Measurements from ENCODE around the gene BPTF.
A peak's percentile ranks its signal among the peaks of the same experiment; 100 is the strongest.

The BPTF gene

DNA sequence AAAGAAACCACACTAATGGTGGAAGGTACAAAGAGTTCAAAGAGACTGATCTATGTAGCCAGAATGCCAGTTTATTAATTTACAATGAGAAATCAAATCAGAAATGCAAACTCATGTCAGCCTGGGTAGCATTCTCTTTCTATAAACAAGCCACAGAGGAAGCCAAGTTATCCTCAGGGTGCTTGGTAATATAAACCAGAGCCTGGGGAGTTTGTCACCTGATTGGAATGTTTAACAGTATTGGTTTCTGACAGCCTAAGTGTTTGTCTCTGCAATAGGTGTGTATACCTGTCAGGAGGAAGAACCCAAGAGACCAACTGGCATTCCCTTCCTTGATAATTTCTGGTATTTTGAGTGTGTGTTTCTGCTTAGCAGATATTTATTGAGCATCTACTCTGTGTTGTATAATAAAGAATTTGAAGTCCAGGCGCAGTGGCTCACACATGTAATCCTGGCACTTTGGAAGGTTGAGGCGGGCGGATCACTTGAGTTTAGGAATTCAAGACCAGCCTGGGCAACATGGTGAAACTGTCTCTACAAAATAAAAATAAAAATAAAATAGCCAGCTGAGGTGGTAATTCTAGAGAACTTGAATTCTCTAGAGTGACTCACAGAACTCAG lies 174.1 kb downstream of the BPTF start:
- H3K4me3 ChIP-seq (ENCODE audit: low read length in 2 of 2): no peak overlapping the region
- H2BK5ac ChIP-seq (ENCODE audit: low read length): no peak overlapping the region
- H3K9ac ChIP-seq (ENCODE audit: low read depth, low read length, poor library complexity): no peak overlapping the region
- no peak overlapping the region for H2BK12ac ChIP-seq (ENCODE audit: low read length)
- no peak overlapping the region for H4K8ac ChIP-seq (ENCODE audit: low read depth, low read length)
- peaks cover 7 to 12% of the 10 kb centered on the region in 2 donors for H3K4me1 ChIP-seq (ENCODE audit: control insufficient read depth in 2 of 2, insufficient read depth in 1 of 2, low read depth in 1 of 2, low read length in 2 of 2)
- no peak overlapping the region for H3K4me2 ChIP-seq (ENCODE audit: insufficient read depth, low read length, poor library complexity, severe bottlenecking)
- H3K79me1 ChIP-seq (ENCODE audit: low read depth, low read length): no peaks in the 10 kb centered on the region
- no peak for DNase-seq (ENCODE audit: low spot score)
- no peaks in the 10 kb centered on the region for H3K9me3 ChIP-seq (replicated peaks in 1 of 2; ENCODE audit: control insufficient read depth in 2 of 2, insufficient read depth in 1 of 2, low read depth in 1 of 2, low read length in 2 of 2)
- H3K18ac ChIP-seq (ENCODE audit: low read length): no peak overlapping the region
- H3K14ac ChIP-seq (ENCODE audit: low read length): no peak overlapping the region
- WGBS, 2 donors (ENCODE audit: extremely low coverage in 2 of 2, insufficient read length in 2 of 2, insufficient replicate concordance in 1 of 2): no CpG with 5 or more reads among the region's 3 CpGs
- H3K23ac ChIP-seq (ENCODE audit: low read depth, low read length, poor library complexity): no peak overlapping the region
- no peak overlapping the region for H2AK5ac ChIP-seq (ENCODE audit: low read depth, low read length)
- peaks cover 0 to 14% (median 6%) of the 10 kb centered on the region in 3 experiments for H3K27me3 ChIP-seq (ENCODE audit: control insufficient read depth in 3 of 3, insufficient read depth in 3 of 3, low read depth in 1 of 3, low read length in 3 of 3)
- no peak overlapping the region for H3K27ac ChIP-seq (replicated peaks; ENCODE audit: low read length)
- no peak overlapping the region for H2AFZ ChIP-seq (ENCODE audit: low read length)
- no peaks in the 10 kb centered on the region for H3K36me3 ChIP-seq (replicated peaks in 1 of 2; ENCODE audit: control insufficient read depth in 2 of 2, insufficient read depth in 2 of 2, low read length in 2 of 2)
- H2BK15ac ChIP-seq (ENCODE audit: low read length): no peak overlapping the region
- no peak overlapping the region for H2BK120ac ChIP-seq (ENCODE audit: low read depth, low read length)
- no peak overlapping the region for H4K91ac ChIP-seq (ENCODE audit: low read depth, low read length, poor library complexity)
- H3K4ac ChIP-seq (ENCODE audit: low read length): no peak overlapping the region

DNA sequence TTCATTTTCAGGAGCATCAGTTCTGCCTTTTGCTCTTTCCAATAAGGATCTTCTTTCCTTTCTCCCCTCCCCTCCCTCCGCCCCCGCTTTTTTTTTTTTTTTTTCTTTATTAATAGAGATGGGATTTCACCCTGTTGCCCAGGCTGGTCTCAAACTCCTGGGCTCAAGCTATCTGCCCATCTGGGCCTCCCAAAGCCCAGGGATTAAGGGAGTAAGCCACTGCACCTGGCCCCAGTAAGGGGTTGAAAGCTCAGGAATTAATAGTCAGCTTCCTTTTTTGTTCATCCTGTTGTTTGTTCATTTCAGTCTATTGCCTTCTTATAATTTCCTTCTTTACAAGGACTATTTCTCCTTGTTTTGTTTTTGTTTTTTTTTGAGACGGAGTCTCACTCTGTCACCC lies 178.9 kb downstream of the BPTF start:
- Histone ChIP-seq H3K27me3 (ENCODE audit: control insufficient read depth in 3 of 3, insufficient read depth in 3 of 3, low read depth in 1 of 3, low read length in 3 of 3) (peaks cover 0 to 2% (median 0%) of the 10 kb centered on the region in 3 experiments), H2BK12ac (ENCODE audit: low read length) (no peak overlapping the region), H3K27ac (replicated peaks; ENCODE audit: low read length) (no peak overlapping the region), H3K18ac (ENCODE audit: low read length) (no peak overlapping the region), H2BK5ac (ENCODE audit: low read length) (no peak overlapping the region), H3K79me1 (ENCODE audit: low read depth, low read length) (no peaks in the 10 kb centered on the region), H3K4me1 (ENCODE audit: control insufficient read depth in 2 of 2, insufficient read depth in 1 of 2, low read depth in 1 of 2, low read length in 2 of 2) (no peaks in the 10 kb centered on the region), H2BK15ac (ENCODE audit: low read length) (no peak overlapping the region), H4K91ac (ENCODE audit: low read depth, low read length, poor library complexity) (no peak overlapping the region), H3K4me3 (ENCODE audit: low read length in 2 of 2) (no peak overlapping the region), H3K14ac (ENCODE audit: low read length) (no peak overlapping the region), H3K4me2 (ENCODE audit: insufficient read depth, low read length, poor library complexity, severe bottlenecking) (no peak overlapping the region), H3K9ac (ENCODE audit: low read depth, low read length, poor library complexity) (no peak overlapping the region), H3K4ac (ENCODE audit: low read length) (no peak overlapping the region), H3K23ac (ENCODE audit: low read depth, low read length, poor library complexity) (no peak overlapping the region), H2AFZ (ENCODE audit: low read length) (no peak overlapping the region), H3K9me3 (replicated peaks in 1 of 2; ENCODE audit: control insufficient read depth in 2 of 2, insufficient read depth in 1 of 2, low read depth in 1 of 2, low read length in 2 of 2) (no peaks in the 10 kb centered on the region), H4K8ac (ENCODE audit: low read depth, low read length) (no peak overlapping the region), H3K36me3 (replicated peaks in 1 of 2; ENCODE audit: control insufficient read depth in 2 of 2, insufficient read depth in 2 of 2, low read length in 2 of 2) (no peaks in the 10 kb centered on the region), H2BK120ac (ENCODE audit: low read depth, low read length) (no peak overlapping the region), H2AK5ac (ENCODE audit: low read depth, low read length) (no peak overlapping the region)
- WGBS, 2 donors (ENCODE audit: extremely low coverage in 2 of 2, insufficient read length in 2 of 2, insufficient replicate concordance in 1 of 2): no CpG with 5 or more reads among the region's 3 CpGs
- no peak for DNase-seq (ENCODE audit: low spot score)

DNA sequence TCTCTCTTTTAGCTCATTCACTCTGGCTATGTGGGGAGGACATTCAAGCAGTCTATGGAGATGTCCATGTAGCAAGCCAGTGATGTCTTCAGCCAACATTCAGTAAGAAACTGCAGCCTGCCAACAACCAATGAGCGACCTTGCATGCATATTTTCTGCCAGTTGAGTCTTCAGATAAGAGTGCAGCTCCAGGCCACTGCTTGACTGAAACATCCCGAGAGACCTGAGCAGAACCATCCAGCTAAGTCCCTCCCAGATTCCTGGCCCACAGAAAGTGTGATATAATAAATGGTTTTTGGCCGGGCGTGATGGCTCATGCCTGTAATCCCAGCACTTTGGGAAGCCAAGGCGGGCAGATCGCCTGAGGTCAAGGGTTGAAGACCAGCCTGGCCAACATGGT lies 181.5 kb downstream of the BPTF start:
- no peak overlapping the region for H4K91ac ChIP-seq (ENCODE audit: low read depth, low read length, poor library complexity)
- H3K4me3 ChIP-seq (ENCODE audit: low read length in 2 of 2): no peak overlapping the region
- no peak overlapping the region for H3K27ac ChIP-seq (replicated peaks; ENCODE audit: low read length)
- no peak overlapping the region for H2BK12ac ChIP-seq (ENCODE audit: low read length)
- no peak for DNase-seq (ENCODE audit: low spot score)
- H3K9ac ChIP-seq (ENCODE audit: low read depth, low read length, poor library complexity): no peak overlapping the region
- H2AFZ ChIP-seq (ENCODE audit: low read length): no peak overlapping the region
- H3K18ac ChIP-seq (ENCODE audit: low read length): no peak overlapping the region
- no peak overlapping the region for H3K4me2 ChIP-seq (ENCODE audit: insufficient read depth, low read length, poor library complexity, severe bottlenecking)
- H4K8ac ChIP-seq (ENCODE audit: low read depth, low read length): no peak overlapping the region
- no CpG with 5 or more reads among the region's 6 CpGs for WGBS, 2 donors (ENCODE audit: extremely low coverage in 2 of 2, insufficient read length in 2 of 2, insufficient replicate concordance in 1 of 2)
- H2BK120ac ChIP-seq (ENCODE audit: low read depth, low read length): no peak overlapping the region
- no peaks in the 10 kb centered on the region for H3K4me1 ChIP-seq (ENCODE audit: control insufficient read depth in 2 of 2, insufficient read depth in 1 of 2, low read depth in 1 of 2, low read length in 2 of 2)
- no peaks in the 10 kb centered on the region for H3K79me1 ChIP-seq (ENCODE audit: low read depth, low read length)
- no peaks in the 10 kb centered on the region for H3K36me3 ChIP-seq (replicated peaks in 1 of 2; ENCODE audit: control insufficient read depth in 2 of 2, insufficient read depth in 2 of 2, low read length in 2 of 2)
- H3K4ac ChIP-seq (ENCODE audit: low read length): no peak overlapping the region
- H2BK15ac ChIP-seq (ENCODE audit: low read length): no peak overlapping the region
- H3K14ac ChIP-seq (ENCODE audit: low read length): no peak overlapping the region
- no peaks in the 10 kb centered on the region for H3K27me3 ChIP-seq (ENCODE audit: control insufficient read depth in 3 of 3, insufficient read depth in 3 of 3, low read depth in 1 of 3, low read length in 3 of 3)
- no peaks in the 10 kb centered on the region for H3K9me3 ChIP-seq (replicated peaks in 1 of 2; ENCODE audit: control insufficient read depth in 2 of 2, insufficient read depth in 1 of 2, low read depth in 1 of 2, low read length in 2 of 2)
- no peak overlapping the region for H3K23ac ChIP-seq (ENCODE audit: low read depth, low read length, poor library complexity)
- H2BK5ac ChIP-seq (ENCODE audit: low read length): no peak overlapping the region
- H2AK5ac ChIP-seq (ENCODE audit: low read depth, low read length): no peak overlapping the region

DNA sequence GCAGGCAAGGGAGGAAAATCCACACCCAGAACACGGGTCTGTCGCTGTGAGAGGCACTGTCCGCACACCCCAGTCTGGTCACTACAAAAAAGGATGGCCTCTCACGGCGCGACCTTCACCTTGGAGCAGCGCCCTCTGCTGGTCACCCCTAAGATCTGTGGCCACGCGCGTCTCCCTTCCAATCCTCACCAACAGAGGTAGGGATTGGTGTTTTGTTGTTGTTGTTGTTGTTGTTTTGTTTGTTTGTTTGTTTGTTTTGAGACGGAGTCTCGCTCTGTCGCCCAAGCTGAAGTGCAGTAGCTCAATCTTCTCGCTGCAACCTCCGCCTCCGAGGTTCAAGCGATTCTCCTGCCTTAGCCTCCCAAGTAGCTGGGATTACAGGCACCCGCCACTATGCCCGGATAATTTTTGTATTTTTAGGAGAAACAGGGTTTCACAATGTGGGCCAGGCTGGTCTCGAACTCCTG lies 185.9 kb downstream of the BPTF start:
- DNase-seq (ENCODE audit: low spot score): peak; percentile 23
- H3K4me3 ChIP-seq (ENCODE audit: low read length in 2 of 2): no peak overlapping the region
- H2BK12ac ChIP-seq (ENCODE audit: low read length): no peak overlapping the region
- H2BK15ac ChIP-seq (ENCODE audit: low read length): no peak overlapping the region
- H3K23ac ChIP-seq (ENCODE audit: low read depth, low read length, poor library complexity): peak overlapping the region; percentile 80
- no peak overlapping the region for H2BK120ac ChIP-seq (ENCODE audit: low read depth, low read length)
- H3K36me3 ChIP-seq (replicated peaks in 1 of 2; ENCODE audit: control insufficient read depth in 2 of 2, insufficient read depth in 2 of 2, low read length in 2 of 2): no peaks in the 10 kb centered on the region
- no peaks in the 10 kb centered on the region for H3K9me3 ChIP-seq (replicated peaks in 1 of 2; ENCODE audit: control insufficient read depth in 2 of 2, insufficient read depth in 1 of 2, low read depth in 1 of 2, low read length in 2 of 2)
- WGBS, 2 donors (ENCODE audit: extremely low coverage in 2 of 2, insufficient read length in 2 of 2, insufficient replicate concordance in 1 of 2): no CpG with 5 or more reads among the region's 20 CpGs
- H4K91ac ChIP-seq (ENCODE audit: low read depth, low read length, poor library complexity): no peak overlapping the region
- H3K4me2 ChIP-seq (ENCODE audit: insufficient read depth, low read length, poor library complexity, severe bottlenecking): no peak overlapping the region
- H3K27me3 ChIP-seq (ENCODE audit: control insufficient read depth in 3 of 3, insufficient read depth in 3 of 3, low read depth in 1 of 3, low read length in 3 of 3): no peaks in the 10 kb centered on the region
- H3K18ac ChIP-seq (ENCODE audit: low read length): no peak overlapping the region
- H2AK5ac ChIP-seq (ENCODE audit: low read depth, low read length): no peak overlapping the region
- H3K14ac ChIP-seq (ENCODE audit: low read length): no peak overlapping the region
- H2AFZ ChIP-seq (ENCODE audit: low read length): peak overlapping the region; percentile 67
- no peak overlapping the region for H3K27ac ChIP-seq (replicated peaks; ENCODE audit: low read length)
- H4K8ac ChIP-seq (ENCODE audit: low read depth, low read length): no peak overlapping the region
- no peaks in the 10 kb centered on the region for H3K79me1 ChIP-seq (ENCODE audit: low read depth, low read length)
- H3K4me1 ChIP-seq (ENCODE audit: control insufficient read depth in 2 of 2, insufficient read depth in 1 of 2, low read depth in 1 of 2, low read length in 2 of 2): no peaks in the 10 kb centered on the region
- no peak overlapping the region for H3K4ac ChIP-seq (ENCODE audit: low read length)
- H2BK5ac ChIP-seq (ENCODE audit: low read length): no peak overlapping the region
- no peak overlapping the region for H3K9ac ChIP-seq (ENCODE audit: low read depth, low read length, poor library complexity)

Data from neuronal stem cell (in vitro differentiated cells).